ENCODE measurements around the gene FOXJ2.

DNA sequence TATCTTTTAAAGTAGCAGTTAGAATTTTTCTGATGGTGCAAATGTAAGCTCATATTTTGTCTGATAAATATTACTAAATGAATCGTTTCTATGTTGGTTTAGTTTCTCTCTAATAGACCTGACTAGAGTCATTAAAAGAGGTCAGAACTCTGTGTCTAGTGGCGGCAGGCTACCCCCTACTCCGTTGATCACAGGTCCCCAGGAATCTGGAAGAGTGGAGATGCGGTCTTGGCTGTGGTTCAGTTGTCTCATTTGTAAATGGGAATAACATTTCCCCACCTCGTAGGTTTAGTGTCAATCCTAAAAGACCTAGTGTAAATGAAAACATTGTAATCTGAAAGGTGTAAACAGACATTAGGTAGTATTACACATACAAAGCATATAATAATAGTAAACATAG is 4.7 kb upstream of the FOXJ2 start:
- TF ChIP-seq EZH2 (IDR thresholded peaks at IDR 0.05; ENCODE audit: low read length, missing control alignments): no peak
- TF ChIP-seq CTCF (conservative IDR thresholded peaks at IDR 0.05 in 1 of 2, IDR thresholded peaks at IDR 0.05 in 1 of 2; ENCODE audit: low read depth in 1 of 2, low read length in 2 of 2): no peak

Data from fibroblast of lung (primary cell).